DMS153 (cell line): ENCODE measurements around the gene MAGEH1.

Experiments used
- DNase-seq: peaks from one replicate; lab custom pipeline; 2025; lab: John Stamatoyannopoulos, UW

The MAGEH1 gene

GRCh38 chrX:55490121-55490520 lies 38.2 kb downstream of the MAGEH1 start:
- no peak for DNase-seq

DNA sequence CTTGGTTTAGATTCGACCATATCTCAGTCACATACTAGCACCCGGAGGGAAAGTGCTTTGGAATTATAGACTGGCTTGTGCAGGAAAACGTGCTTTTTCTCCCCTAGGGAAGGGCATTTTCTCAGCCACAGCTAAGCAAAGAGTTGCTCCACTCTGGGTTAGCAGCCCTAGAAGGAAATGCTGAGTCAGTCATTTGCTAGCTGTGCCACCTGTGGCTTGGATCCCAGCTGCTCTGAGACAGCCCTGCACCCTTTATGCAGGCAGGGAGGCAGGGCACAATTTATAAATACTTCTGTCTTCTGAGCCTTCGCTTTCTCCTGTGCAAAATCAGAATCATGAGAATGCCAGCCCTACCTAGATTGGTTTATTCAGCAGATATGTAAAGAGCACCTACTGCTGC lies 39.0 kb downstream of the MAGEH1 start:
- no peak for DNase-seq
